Duodenal mucosa (tissue), 2 donors: ENCODE results near the gene COASY.
"Not testable (repeated sequence)": the region's sequence is repeated elsewhere in the genome, so short reads cannot be mapped to it uniquely, and the experiment has no call there.

ENCODE experiments used
- H3K27ac ChIP-seq: one replicate; pipeline ENCODE4 v1.7.0; 2013; ENCODE audit warnings: low read depth, low read length
- H3K27me3 ChIP-seq, 2 donors: one replicate each; pipeline ENCODE4 v1.7.0; 2013; ENCODE audit warnings: low read length in 2 of 2, control low read depth in 1 of 2; ENCODE audit not compliant: insufficient read depth in 2 of 2, control insufficient read depth in 1 of 2
- H3K36me3 ChIP-seq, 2 donors: one replicate each; pipeline ENCODE4 v1.7.0; 2013; ENCODE audit warnings: low read length in 2 of 2, control low read depth in 1 of 2; ENCODE audit not compliant: insufficient read depth in 2 of 2, control insufficient read depth in 1 of 2
- H3K4me1 ChIP-seq, 2 donors: one replicate each; pipeline ENCODE4 v1.7.0; 2013; ENCODE audit warnings: low read length in 2 of 2, control low read depth in 1 of 2; ENCODE audit not compliant: insufficient read depth in 2 of 2, control insufficient read depth in 1 of 2
- H3K4me3 ChIP-seq, 2 donors: one replicate each; pipeline ENCODE4 v1.7.0; 2013; ENCODE audit warnings: low read length in 2 of 2, low read depth in 1 of 2
- H3K9ac ChIP-seq, 2 donors: one replicate each; pipeline ENCODE4 v1.7.0; 2013; ENCODE audit warnings: low read length in 2 of 2, low read depth in 1 of 2
- H3K9me3 ChIP-seq, 2 donors: one replicate each; pipeline ENCODE4 v1.7.0; 2013; ENCODE audit warnings: low read length in 2 of 2, control low read depth in 1 of 2; ENCODE audit not compliant: control insufficient read depth in 1 of 2

COASY gene

DNA sequence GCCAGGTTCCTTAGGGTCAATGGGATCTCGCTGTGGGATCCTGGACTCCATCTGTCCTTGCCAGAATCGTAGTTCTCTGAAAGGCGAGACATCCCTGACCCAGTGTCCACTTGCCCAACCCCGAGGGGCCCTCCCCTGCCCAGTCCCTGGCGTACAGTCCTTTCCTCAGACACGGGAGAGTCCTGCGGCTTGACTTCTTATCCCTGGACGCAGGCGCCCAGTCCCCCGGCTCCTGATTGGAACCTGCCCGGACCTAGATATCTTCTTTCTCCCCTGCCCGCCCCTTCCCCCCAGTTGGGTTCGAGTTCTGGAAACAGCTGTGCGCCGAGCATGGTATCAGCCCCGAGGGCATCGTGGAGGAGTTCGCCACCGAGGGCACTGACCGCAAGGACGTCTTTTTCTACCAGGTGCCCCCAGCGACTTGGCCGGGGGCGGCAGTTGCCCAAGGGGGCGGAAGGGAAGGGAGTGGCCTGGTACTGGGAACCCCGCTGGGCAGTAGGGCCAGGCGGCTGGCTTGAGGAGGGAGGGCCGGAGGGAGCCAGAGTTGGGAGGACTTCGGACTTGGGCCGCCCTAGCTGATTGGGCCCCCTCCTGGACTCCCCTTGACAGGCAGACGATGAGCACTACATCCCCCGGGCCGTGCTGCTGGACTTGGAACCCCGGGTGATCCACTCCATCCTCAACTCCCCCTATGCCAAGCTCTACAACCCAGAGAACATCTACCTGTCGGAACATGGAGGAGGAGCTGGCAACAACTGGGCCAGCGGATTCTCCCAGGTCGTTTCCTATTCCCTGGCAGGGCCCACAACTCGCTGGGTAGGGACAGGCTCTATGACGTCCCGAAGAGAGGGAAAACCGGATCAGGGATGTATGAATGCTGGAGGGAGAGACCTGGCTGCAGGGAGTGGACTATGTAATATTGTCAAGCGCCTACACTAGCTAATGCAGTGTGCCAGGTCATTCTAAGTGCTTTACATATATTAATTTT, 48.2 kb downstream of the COASY start:
- not testable (repeated sequence) for H3K9me3 ChIP-seq, H3K27me3 ChIP-seq
- Histone ChIP-seq H3K27ac (peak overlapping the region; percentile 30), H3K4me1 (peaks cover 18 to 22% of the 10 kb centered on the region in 2 donors), H3K36me3 (peaks cover 15 to 32% of the 10 kb centered on the region in 2 donors), H3K9ac (peak overlapping the region; percentile 77 to 93), H3K4me3 (peak overlapping the region; percentile 98)

DNA sequence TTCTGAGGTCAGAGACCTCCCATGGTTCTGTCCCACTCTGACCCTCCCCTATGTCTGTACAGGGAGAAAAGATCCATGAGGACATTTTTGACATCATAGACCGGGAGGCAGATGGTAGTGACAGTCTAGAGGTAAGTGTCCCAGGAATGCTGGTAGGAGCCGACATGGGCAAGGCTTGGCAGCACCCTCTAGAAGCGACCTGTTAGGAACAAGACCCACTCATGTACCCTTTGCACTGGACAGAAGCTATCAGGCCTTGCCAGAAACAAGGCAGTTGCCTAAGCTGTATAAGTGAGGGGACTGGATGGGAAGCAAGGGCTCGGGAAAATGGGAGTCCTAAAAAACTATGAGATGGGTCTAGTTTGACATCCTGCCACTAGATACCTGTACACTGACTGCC, 50.1 kb downstream of the COASY start:
- Histone ChIP-seq H3K27ac (no peak overlapping the region), H3K4me1 (peaks cover 13 to 17% of the 10 kb centered on the region in 2 donors), H3K9me3 (no peaks in the 10 kb centered on the region), H3K36me3 (peaks cover 15 to 41% of the 10 kb centered on the region in 2 donors), H3K27me3 (no peaks in the 10 kb centered on the region), H3K4me3 (no peak overlapping the region), H3K9ac (no peak overlapping the region)

DNA sequence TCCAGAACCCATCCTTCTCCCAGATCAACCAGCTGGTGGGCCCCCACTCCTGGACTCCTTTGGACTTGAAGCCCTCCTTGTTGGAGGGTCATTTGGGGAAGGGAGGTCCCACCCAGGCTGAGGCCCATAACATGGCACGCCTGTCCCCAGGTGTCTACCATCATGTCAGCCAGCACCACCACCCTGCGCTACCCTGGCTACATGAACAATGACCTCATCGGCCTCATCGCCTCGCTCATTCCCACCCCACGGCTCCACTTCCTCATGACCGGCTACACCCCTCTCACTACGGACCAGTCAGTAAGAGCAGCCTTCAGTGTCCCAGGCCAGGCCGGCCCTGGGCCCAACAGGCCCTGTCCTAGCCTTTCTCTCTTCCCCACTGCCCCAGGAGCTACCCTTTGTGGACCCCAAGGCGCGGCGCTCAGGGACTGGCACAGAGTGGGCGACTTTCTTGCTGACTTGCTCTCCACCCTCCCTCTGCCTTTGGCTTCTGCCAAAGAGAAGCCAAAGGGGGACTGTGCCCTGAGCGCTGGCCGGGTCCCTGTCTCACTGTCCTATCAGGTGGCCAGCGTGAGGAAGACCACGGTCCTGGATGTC, 51.8 kb downstream of the COASY start:
- Histone ChIP-seq H3K4me1 (peaks cover 11% of the 10 kb centered on the region in 2 donors), H3K4me3 (no peak overlapping the region), H3K27ac (no peak overlapping the region), H3K9ac (no peak overlapping the region), H3K9me3 (no peaks in the 10 kb centered on the region), H3K36me3 (peaks cover 15 to 41% of the 10 kb centered on the region in 2 donors), H3K27me3 (no peaks in the 10 kb centered on the region)
